LNCaP clone FGC (cell line): Measurements from ENCODE around the gene EEFSEC.

Experiments used
- DNase-seq: peaks from one replicate; pipeline ENCODE4 v3.0.0-alpha.2; 2011; ENCODE audit warnings: low read depth
- H3K4me3 ChIP-seq: 2 replicates; pipeline ENCODE4 v1.5.1; 2011; ENCODE audit warnings: mild to moderate bottlenecking, low read depth, low read length, control low read depth
- TF ChIP-seq, protein P1 (sequence below): IDR thresholded peaks from 2 replicates; pipeline ENCODE4 v1.5.1; 2012; ENCODE audit warnings: mild to moderate bottlenecking; ENCODE audit not compliant: control insufficient read depth, insufficient read depth; ENCODE audit errors: extremely low read depth

The EEFSEC gene

DNA sequence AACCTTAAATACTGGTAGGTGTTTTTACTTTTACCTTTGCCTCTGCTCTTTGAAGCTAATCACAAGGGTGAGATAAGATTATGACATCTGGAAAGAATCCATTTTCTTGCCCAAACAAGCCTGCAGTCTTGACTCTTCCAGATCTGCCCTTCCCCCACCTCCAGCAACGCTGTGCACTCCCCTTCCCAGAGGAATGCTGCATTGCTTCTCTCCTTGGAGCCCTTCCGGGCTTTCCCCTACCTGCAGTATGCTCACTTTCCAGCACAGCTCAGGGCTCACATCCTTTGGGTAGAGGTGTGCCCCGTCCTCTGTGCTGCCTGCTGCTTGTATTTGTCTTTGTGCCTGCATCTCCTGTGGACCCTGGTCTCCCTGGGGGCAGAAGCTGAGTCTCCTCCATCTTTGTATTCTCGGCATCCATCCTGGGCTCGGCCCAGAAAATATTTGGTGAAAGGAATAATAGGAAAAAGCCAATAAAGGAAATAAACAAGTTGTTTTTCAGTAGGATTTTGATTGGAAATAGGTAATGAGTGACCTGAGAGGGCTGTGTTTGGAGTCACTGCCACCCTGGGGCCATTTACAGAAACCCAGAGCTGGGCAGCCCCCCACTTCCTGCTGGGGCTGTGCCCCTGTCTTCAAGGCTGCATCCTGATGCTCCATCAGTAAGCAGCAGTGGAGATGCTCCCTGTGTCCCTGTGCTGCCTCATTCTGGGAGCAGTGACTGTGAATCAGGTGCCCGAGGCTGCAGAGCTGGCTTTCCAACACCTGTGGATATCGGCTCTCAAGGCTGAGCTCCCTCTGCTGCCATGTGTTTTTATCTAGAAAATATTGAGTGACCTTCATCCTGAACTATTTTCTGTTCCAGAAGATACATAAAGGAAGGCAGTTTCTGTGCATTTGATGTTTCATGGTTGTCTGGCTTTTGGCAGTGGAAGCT lies 117.5 kb downstream of the EEFSEC start:
- TF ChIP-seq, protein P1, sequence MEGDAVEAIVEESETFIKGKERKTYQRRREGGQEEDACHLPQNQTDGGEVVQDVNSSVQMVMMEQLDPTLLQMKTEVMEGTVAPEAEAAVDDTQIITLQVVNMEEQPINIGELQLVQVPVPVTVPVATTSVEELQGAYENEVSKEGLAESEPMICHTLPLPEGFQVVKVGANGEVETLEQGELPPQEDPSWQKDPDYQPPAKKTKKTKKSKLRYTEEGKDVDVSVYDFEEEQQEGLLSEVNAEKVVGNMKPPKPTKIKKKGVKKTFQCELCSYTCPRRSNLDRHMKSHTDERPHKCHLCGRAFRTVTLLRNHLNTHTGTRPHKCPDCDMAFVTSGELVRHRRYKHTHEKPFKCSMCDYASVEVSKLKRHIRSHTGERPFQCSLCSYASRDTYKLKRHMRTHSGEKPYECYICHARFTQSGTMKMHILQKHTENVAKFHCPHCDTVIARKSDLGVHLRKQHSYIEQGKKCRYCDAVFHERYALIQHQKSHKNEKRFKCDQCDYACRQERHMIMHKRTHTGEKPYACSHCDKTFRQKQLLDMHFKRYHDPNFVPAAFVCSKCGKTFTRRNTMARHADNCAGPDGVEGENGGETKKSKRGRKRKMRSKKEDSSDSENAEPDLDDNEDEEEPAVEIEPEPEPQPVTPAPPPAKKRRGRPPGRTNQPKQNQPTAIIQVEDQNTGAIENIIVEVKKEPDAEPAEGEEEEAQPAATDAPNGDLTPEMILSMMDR, result no peak
- no peak overlapping the region for H3K4me3 ChIP-seq
- no peak for DNase-seq

DNA sequence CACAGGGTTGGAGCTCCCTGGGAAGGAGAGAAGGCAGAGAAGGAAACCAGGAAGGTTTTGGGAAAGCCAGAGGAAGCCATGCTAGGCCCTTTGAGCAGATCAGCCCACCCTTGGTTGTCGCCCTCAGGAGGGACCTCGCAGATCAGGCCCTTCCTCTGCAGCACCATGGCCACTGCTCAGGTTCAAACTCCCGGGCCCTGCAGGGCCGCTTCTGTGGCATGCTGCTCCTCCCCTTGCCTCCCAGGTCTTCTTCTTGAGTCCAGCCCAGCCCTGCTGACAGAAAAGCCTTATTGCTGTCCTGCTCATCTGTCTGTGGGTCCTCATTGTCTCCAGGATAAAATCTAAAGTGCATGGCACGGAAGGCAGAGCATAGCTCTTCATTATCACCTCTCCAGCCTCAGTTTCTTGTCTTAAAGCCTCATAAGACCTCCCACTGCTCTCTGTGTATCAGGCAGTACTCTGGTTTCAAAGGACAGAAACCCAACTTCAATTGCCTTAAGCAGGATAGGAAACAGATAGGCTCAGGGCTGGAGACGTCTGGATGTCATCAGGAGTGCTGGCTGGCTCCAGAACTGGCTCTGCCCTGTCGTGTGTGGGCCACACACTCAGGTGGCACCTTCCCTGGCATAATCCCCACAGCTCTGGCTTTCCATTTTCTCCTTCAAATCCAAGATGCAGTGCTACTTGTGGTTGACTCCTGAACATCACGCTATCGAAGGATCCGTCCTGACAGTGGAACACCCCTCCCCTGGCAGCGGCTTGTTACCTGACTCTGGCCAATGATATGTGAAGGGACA lies 118.5 kb downstream of the EEFSEC start:
- DNase-seq, result no peak
- TF ChIP-seq, protein P1, result no peak
- no peak overlapping the region for H3K4me3 ChIP-seq

DNA sequence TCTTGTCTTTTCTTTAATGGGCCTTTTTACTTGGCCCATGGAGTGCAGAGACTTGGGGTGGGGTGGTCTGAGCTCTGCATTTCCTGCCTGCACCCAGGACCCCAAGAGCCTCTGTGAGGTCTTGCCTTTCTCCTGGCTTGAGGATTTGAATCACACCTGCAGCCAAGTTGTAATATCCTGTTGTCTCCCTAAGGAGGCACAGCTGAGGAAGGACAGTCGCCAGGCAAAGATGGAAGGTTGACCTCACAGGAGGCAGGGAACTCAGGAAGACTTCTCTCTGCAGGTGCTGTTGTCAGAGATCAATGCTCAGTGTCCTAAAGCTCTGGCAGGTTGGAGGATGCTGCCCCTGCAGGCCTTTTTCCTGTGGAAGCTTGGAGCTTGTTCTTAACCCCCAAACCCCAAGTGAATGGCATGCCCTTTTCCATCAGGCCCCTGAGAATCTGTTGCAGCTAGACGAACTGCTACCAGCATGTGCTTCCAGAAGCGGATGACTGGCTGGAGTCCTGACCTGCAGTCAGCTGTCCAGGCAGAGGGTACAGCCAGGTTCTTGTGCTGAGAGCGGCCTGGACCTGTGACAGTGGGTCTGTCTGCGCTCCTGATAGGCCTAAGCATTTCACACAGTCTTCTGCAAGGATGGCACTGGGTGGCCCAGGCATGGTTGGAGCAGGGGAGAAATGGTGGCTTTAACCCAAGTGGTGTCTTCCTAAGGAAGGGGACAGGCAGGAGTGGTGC lies 120.0 kb downstream of the EEFSEC start:
- DNase-seq, result no peak
- H3K4me3 ChIP-seq, result no peak overlapping the region
- TF ChIP-seq, protein P1, result no peak

GRCh38 chr3:128273841-128274573 lies 120.7 kb downstream of the EEFSEC start:
- no peak for DNase-seq
- H3K4me3 ChIP-seq, result no peak overlapping the region
- TF ChIP-seq, protein P1, result no peak

- TF ChIP-seq, protein P1, result no peak
- DNase-seq, result no peak
- H3K4me3 ChIP-seq, result no peak overlapping the region
Measured at GRCh38 chr3:128274837-128275236, 121.6 kb downstream of the EEFSEC start.
